Astrocyte (in vitro differentiated cells and primary cell): ENCODE measurements around the gene NPPA.

ENCODE experiments used
- CTCF ChIP-seq: IDR thresholded peaks from 2 replicates; pipeline ENCODE4 v1.5.1; 2011; ENCODE audit warnings: low read depth, mild to moderate bottlenecking, inconsistent platforms, low read length, moderate library complexity; ENCODE audit not compliant: insufficient read depth
- EZH2 ChIP-seq: IDR thresholded peaks from 2 replicates; pipeline ENCODE4 v1.6.1; 2012; ENCODE audit warnings: mild to moderate bottlenecking, low read length, inconsistent platforms; ENCODE audit not compliant: insufficient read depth

GRCh38 chr1:11879311-11880180 is 32.0 kb upstream of the NPPA start:
- TF ChIP-seq EZH2, result no peak
- TF ChIP-seq CTCF, result no peak
